Skeletal muscle tissue (tissue), 4 donors: ENCODE data around the gene SHROOM3. TPM values are rescaled to one million over a fixed set of nuclear protein-coding genes. Genes with fewer than 3 reads are reported as not detected.

ENCODE experiments used
- H3K27ac ChIP-seq: one replicate; pipeline ENCODE4 v1.7.0; 2013; ENCODE audit warnings: mild to moderate bottlenecking, low read depth, low read length, inconsistent platforms
- H3K27me3 ChIP-seq, 3 donors: one replicate each; pipeline ENCODE4 v1.7.0; 2013; ENCODE audit warnings: low read length in 3 of 3; ENCODE audit not compliant: control insufficient read depth in 3 of 3, insufficient read depth in 3 of 3
- H3K36me3 ChIP-seq, 3 donors: one replicate each; pipeline ENCODE4 v1.7.0; 2013; ENCODE audit warnings: low read length in 3 of 3; ENCODE audit not compliant: control insufficient read depth in 3 of 3, insufficient read depth in 3 of 3
- H3K4me1 ChIP-seq, 3 donors: one replicate each; pipeline ENCODE4 v1.7.0; 2013; ENCODE audit warnings: low read length in 3 of 3, mild to moderate bottlenecking in 3 of 3; ENCODE audit not compliant: control insufficient read depth in 3 of 3, insufficient read depth in 3 of 3
- H3K4me3 ChIP-seq, 3 donors: one replicate each; pipeline ENCODE4 v1.7.0; 2013; ENCODE audit warnings: low read length in 3 of 3
- H3K9ac ChIP-seq, 3 donors: one replicate each; pipeline ENCODE4 v1.7.0; 2013; ENCODE audit warnings: low read length in 3 of 3, mild to moderate bottlenecking in 3 of 3, moderate library complexity in 2 of 3, low read depth in 1 of 3
- H3K9me3 ChIP-seq, 3 donors: one replicate each; pipeline ENCODE4 v1.7.0; 2013; ENCODE audit warnings: low read length in 3 of 3; ENCODE audit not compliant: control insufficient read depth in 3 of 3
- total RNA-seq: library from RNA; depleted of rRNA; stranded (reverse); fragments of >200 nt; gene quantifications from one replicate; pipeline ENCODE4 v1.2.3, GENCODE V29; 2014
- donor health status: Osteomylitis.

Gene SHROOM3
- total RNA-seq, 1 donor from 2014 or later = 21.4 TPM

DNA sequence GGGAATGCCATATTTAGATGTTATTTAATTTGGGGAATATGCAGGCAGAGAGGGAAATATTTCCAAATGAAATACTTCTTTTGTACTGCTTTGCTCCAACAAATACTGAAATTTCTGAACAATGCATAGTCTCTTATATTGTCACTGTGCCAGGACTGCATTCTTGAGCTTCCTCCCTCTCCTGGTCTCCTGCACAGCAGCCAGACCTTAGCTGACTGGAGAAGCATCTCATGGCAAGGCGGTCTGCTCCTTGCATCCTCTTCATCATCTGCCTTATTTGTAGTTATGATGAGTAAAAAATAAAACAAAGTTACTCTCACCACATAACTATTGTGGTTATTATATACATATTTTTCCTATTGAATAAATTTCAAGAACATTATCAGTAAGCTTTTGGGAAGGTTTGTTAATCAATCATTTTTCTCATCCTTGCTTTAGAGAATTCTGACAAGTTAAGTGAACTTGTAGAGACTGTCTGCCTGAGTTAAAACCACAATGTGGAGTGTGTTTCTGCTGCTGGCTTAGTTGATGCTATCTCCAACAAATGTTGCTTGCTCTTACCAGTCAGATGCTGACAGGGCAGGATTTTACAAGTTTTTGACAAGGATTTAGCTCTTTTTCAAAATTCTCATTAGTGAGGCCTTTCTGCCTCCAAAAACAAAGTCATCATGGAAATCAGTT is 309.4 kb downstream of the SHROOM3 start:
- no peaks in the 10 kb centered on the region for H3K4me1 ChIP-seq
- H3K9me3 ChIP-seq = no peaks in the 10 kb centered on the region
- no peak overlapping the region for H3K27ac ChIP-seq
- no peak overlapping the region for H3K4me3 ChIP-seq
- no peak overlapping the region for H3K9ac ChIP-seq
- no peaks in the 10 kb centered on the region for H3K36me3 ChIP-seq
- no peaks in the 10 kb centered on the region for H3K27me3 ChIP-seq

DNA sequence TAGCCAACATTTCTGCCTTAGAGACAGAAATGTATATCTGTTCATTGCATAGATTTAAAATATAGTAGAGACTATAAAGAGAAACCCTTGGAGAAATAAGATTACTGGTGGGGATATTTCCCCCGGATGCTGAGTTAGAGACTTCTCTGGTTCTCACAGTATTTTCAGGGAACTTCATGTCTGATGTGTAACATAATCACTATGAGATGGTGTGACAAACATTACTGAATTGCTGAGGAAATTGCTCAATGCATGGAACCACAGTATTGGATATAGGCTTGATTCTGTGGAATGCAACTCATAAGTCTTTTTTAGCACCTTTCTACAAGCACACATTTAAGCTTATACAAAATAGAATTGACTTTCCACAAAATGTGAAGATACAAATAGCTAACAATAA is 310.2 kb downstream of the SHROOM3 start:
- no peak overlapping the region for H3K9ac ChIP-seq
- H3K27me3 ChIP-seq = no peaks in the 10 kb centered on the region
- H3K4me3 ChIP-seq = no peak overlapping the region
- H3K36me3 ChIP-seq = no peaks in the 10 kb centered on the region
- no peaks in the 10 kb centered on the region for H3K9me3 ChIP-seq
- no peak overlapping the region for H3K27ac ChIP-seq
- no peaks in the 10 kb centered on the region for H3K4me1 ChIP-seq

DNA sequence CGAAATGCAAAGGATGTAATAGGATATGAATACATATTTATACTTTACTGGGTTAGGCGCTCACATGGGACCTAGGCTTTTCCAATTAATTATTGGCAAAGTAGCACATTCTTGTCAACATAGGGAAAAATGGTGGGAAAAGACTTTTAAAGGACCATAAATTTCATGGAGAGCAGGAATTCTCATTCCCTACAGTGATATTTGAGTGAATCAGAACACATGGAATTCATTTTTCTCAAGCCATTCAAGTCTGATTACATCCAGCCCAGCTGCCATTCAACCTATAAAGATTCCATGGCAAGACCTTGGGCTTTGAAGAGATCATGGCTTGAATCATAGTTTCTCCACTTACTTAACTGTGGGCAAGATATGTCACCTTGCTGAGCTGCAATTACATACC is 312.5 kb downstream of the SHROOM3 start:
- no peaks in the 10 kb centered on the region for H3K4me1 ChIP-seq

DNA sequence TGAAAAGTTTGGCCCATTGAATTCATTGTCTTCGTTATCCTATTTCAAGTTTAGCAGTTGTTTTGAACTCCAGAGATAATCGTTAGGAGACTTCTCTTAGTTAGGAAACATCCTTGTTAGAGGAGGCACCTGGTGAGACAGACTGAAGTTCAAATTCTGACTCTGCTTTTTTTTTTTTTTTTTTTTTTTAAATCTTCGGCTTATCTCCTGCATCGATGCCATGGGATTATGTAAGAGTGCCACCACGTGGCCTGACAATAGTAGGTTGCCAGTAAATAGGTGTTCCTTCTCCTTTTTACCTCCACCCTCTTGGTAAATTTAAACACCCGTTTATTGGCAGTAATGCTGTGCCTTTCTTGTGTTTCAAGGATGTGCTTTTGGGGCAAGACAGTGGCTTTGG is 313.6 kb downstream of the SHROOM3 start:
- Histone ChIP-seq H3K4me1 (no peaks in the 10 kb centered on the region), H3K4me3 (no peak overlapping the region), H3K27ac (no peak overlapping the region), H3K9me3 (peaks cover 0 to 4% (median 3%) of the 10 kb centered on the region in 3 donors), H3K36me3 (no peaks in the 10 kb centered on the region), H3K27me3 (no peaks in the 10 kb centered on the region), H3K9ac (no peak overlapping the region)

More for the DNA sequence above, 312.5 kb downstream of the SHROOM3 start:
- Histone ChIP-seq H3K9me3 (peaks cover 0 to 4% (median 3%) of the 10 kb centered on the region in 3 donors), H3K9ac (no peak overlapping the region), H3K36me3 (no peaks in the 10 kb centered on the region), H3K4me3 (no peak overlapping the region), H3K27ac (no peak overlapping the region), H3K27me3 (no peaks in the 10 kb centered on the region)

DNA sequence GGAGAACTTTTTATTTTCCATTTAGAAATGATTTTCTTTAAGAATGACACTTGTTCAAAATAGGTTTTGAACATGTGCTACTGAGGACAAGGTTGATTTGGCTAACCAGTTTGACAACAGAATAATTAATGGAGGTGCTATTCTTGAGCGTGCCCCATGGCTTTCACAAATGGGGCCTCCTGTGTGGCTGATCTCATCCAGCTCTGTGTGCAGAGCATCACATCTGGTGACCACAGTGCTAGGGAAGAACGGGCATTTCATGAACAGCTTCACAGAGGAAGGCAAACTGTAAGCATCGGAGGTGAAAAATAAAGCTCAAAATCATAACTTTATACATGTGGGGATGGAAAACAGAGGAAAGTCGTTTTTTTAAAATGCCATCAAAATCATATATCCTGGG is 314.3 kb downstream of the SHROOM3 start:
- Histone ChIP-seq H3K27me3 (peaks cover 0 to 2% (median 2%) of the 10 kb centered on the region in 3 donors), H3K4me3 (no peak overlapping the region), H3K36me3 (no peaks in the 10 kb centered on the region), H3K4me1 (peaks cover 0 to 3% (median 0%) of the 10 kb centered on the region in 3 donors), H3K27ac (no peak overlapping the region), H3K9me3 (peaks cover 0 to 4% (median 3%) of the 10 kb centered on the region in 3 donors), H3K9ac (no peak overlapping the region)

DNA sequence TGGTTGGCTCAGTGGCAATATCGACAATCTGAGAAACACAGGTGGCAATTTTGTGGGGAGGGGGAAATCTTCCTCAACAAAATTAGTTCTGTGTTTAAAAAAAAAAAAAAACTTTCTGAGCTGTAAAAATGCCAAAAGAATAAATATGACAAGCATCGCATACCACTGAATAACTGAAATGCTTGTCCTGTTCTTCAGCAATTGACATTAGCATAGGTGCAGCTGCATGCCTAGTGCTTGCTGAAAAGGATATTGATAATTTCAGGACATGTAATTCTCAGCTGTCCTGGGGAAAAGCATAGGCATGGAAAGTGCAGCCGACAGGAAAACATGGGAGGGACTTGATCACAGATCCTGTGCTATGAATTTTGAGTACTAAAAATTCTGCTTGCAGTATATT is 315.7 kb downstream of the SHROOM3 start:
- Histone ChIP-seq H3K4me1 (peaks cover 0 to 5% (median 0%) of the 10 kb centered on the region in 3 donors), H3K36me3 (no peaks in the 10 kb centered on the region), H3K9me3 (peaks cover 0 to 4% (median 3%) of the 10 kb centered on the region in 3 donors), H3K4me3 (no peak overlapping the region), H3K9ac (no peak overlapping the region), H3K27me3 (peaks cover 0 to 5% (median 5%) of the 10 kb centered on the region in 3 donors), H3K27ac (no peak overlapping the region)

DNA sequence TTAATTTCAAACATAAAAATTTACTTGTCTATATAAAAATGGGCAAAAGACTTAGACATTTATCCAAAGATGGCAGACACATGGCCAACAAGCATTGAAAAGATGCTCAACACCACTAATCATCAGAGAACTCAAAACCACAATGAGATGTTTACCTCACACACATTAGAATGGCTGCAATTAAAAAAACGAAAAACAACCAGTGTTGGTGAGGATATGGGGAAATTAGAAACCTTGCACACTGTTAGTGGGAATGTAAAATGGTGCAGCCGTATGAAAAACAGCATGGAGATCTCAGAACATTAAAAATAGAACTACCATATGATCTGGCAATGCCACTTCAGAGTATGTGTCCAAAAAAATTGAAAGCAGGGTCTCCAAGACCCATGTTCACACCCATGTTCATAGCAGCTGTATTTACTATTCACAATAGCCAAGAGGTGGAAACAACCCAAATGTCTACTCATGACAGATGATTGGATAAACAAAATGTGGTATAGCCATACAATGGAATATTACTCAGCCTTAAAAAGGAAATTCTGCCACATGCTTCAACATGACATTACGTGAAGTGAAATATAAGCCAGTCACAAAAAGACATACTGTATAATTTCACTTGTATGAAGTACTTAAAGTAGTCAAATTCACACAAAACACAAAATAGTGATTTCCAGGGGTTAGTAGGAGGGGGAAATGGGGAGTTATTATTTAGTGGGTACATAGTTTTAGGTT is 316.7 kb downstream of the SHROOM3 start:
- Histone ChIP-seq H3K27me3 (peaks cover 0 to 5% (median 5%) of the 10 kb centered on the region in 3 donors), H3K4me1 (peaks cover 0 to 5% (median 0%) of the 10 kb centered on the region in 3 donors), H3K36me3 (no peaks in the 10 kb centered on the region), H3K9me3 (peaks cover 0 to 4% (median 3%) of the 10 kb centered on the region in 3 donors), H3K27ac (no peak overlapping the region), H3K4me3 (no peak overlapping the region), H3K9ac (no peak overlapping the region)

DNA sequence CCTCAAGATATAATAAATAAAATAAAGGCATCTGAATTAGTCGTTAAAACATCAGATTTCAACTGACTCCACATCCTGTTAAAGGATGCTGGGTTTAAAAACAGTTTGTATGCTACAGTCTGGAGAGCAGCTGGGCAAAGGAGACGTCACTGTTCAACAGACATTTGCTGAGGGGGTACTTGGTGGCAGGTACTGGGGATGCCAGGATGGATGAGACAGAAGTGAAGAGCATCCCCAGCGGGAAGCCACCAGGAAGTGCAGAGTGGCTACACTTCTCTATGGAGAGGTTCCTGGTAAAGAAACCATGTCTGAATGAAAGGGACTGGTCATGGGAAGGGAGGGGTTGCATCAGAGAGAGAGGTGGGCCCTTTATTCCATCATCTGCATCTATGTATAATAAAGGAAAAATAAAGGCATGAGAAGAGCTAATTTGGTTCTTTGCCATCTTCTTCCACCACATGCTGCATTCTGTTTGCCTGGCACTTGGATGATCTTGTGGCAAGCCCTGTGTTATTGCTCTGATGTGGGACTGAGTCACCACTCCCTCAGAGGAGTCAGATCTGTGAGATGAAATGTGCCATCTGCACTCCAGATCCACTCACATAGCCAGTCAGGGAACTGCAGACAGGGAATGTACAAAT is 318.0 kb downstream of the SHROOM3 start:
- Histone ChIP-seq H3K4me1 (peaks cover 0 to 5% (median 0%) of the 10 kb centered on the region in 3 donors), H3K9ac (no peak overlapping the region), H3K36me3 (no peaks in the 10 kb centered on the region), H3K27ac (no peak overlapping the region), H3K9me3 (peaks cover 0 to 4% (median 3%) of the 10 kb centered on the region in 3 donors), H3K4me3 (no peak overlapping the region), H3K27me3 (peaks cover 0 to 5% (median 5%) of the 10 kb centered on the region in 3 donors)

DNA sequence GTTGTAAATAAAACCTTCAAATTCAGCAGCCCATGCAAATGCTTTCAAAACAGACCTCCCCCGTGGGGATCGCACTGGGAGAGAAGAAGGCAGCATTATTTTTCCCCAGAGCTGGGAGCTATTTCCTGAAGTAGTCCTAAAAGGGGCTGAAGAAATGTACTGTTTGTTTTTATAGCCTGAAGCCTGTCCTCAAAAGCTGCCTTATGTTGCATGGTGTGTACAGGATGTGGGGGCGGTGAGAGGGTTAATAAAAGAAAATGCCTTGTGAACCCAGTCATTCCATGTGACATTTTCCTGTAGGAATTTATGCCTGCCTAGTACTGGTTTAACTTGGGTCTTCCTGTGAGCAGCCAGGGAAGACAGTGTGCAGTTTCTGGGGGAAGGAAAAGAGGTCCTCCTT is 318.8 kb downstream of the SHROOM3 start:
- peaks cover 0 to 5% (median 0%) of the 10 kb centered on the region in 3 donors for H3K4me1 ChIP-seq
- peaks cover 0 to 4% (median 3%) of the 10 kb centered on the region in 3 donors for H3K9me3 ChIP-seq
- H3K27me3 ChIP-seq = peaks cover 0 to 5% (median 5%) of the 10 kb centered on the region in 3 donors
- H3K27ac ChIP-seq = no peak overlapping the region
- H3K4me3 ChIP-seq = no peak overlapping the region
- H3K9ac ChIP-seq = no peak overlapping the region
- H3K36me3 ChIP-seq = no peaks in the 10 kb centered on the region
